ENCODE data around the gene ITPR2. TPM values are rescaled to one million over a fixed set of nuclear protein-coding genes. Genes with fewer than 3 reads are reported as not detected.
"Not testable (repeated sequence)": the region's sequence is repeated elsewhere in the genome, so short reads cannot be mapped to it uniquely, and the experiment has no call there.

Gene ITPR2
- total RNA-seq, 1 experiment from 2014 or later: 9.4 TPM

DNA sequence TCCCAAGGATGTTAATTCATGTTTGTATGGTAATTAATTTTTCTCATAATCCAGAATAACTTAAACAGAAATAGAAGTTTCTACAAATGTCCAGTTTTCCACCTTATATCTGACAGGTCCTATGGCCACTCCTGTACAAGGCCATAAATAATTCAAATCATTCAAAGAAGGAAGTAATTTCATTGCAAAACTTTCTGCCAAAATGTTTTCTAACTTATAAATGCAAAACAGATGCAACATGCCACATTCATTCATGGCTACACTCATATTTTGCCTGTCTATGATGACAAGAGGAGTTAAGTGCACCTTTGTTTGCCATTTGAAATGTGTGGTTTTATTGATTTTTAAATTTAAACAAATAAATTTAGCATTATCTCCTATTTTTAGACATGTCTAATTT, 34.4 kb downstream of the ITPR2 start:
- H3K4me3 ChIP-seq (ENCODE audit: insufficient read depth, low read depth, low read length): no peak overlapping the region
- H3K36me3 ChIP-seq (replicated peaks; ENCODE audit: control insufficient read depth, insufficient read depth, low read length): no peaks in the 10 kb centered on the region; the same call in none of the 2 replicates
- DNase-seq: no peak
- H3K27me3 ChIP-seq (ENCODE audit: control insufficient read depth, insufficient read depth, low read length): no peaks in the 10 kb centered on the region

DNA sequence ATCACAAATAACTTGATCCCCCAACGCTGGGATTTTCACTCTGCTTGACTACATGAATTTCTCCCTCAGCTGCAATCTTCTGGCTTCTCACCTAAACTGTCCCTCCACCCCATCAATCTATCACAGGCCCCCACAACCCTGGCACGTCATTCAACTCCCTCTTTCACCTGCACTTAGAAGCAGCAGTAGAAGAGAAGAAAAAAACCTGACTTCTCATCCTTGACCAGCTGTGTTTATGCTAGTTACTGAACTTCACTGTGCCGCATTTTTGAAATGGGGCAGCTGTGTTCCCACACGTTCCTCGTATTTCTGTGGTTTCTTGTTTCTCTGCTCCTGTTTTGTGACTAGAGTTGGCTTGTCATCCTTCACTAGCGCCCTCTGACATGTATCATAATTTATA, 35.0 kb downstream of the ITPR2 start:
- Histone ChIP-seq H3K4me3 (ENCODE audit: insufficient read depth, low read depth, low read length) (no peak overlapping the region), H3K27me3 (ENCODE audit: control insufficient read depth, insufficient read depth, low read length) (no peaks in the 10 kb centered on the region), H3K36me3 (replicated peaks; ENCODE audit: control insufficient read depth, insufficient read depth, low read length) (no peaks in the 10 kb centered on the region; the same call in none of the 2 replicates)
- DNase-seq: no peak

DNA sequence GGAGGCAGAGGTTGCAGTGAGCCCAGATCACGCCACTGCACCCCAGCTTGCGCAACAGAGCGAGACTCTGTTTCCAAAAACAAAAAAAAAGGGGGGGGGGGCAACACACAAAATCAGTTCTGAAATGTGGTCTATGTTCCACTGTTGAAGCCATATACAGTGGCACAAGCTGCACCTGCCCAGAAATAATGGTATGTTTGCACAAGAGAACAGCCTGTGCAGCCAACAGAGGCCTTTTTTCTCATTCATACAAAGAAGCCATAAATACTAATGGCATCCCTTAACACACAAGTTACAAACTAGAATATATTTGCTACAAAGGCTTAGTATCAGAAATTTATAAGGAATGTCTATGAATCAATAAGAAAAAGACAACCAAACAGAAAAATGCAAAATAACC, 37.1 kb downstream of the ITPR2 start:
- Histone ChIP-seq H3K36me3 (replicated peaks; ENCODE audit: control insufficient read depth, insufficient read depth, low read length) (no peaks in the 10 kb centered on the region; the same call in 1 of the 2 replicates), H3K27me3 (ENCODE audit: control insufficient read depth, insufficient read depth, low read length) (no peaks in the 10 kb centered on the region), H3K4me3 (ENCODE audit: insufficient read depth, low read depth, low read length) (no peak overlapping the region)
- DNase-seq: no peak

DNA sequence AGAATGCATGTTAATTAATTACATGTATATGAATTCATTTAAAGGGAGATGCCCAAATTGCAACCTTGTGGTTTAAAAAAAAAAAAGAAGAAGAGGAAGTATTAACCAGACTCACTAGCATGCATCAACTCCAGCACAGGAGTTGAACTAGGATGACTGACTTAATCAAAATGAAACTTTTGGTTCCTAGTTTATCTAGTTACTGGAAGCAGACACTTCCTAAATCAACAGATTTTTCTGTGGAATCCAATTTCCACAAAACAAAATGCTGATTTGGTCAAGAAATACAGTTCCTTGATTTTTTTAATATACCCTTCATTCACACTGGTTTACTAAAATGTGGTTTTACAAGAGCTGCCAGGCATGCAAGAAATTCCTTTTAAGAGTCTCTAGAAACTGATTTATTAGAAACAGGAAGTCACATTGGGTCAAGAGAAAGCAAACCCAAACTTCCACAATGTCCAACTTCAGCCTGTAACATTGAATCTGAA, 41.6 kb downstream of the ITPR2 start:
- no peaks in the 10 kb centered on the region for H3K27me3 ChIP-seq (ENCODE audit: control insufficient read depth, insufficient read depth, low read length)
- H3K4me3 ChIP-seq (ENCODE audit: insufficient read depth, low read depth, low read length): no peak overlapping the region
- peaks cover 3% of the 10 kb centered on the region for H3K36me3 ChIP-seq (replicated peaks; ENCODE audit: control insufficient read depth, insufficient read depth, low read length)
- no peak for DNase-seq

DNA sequence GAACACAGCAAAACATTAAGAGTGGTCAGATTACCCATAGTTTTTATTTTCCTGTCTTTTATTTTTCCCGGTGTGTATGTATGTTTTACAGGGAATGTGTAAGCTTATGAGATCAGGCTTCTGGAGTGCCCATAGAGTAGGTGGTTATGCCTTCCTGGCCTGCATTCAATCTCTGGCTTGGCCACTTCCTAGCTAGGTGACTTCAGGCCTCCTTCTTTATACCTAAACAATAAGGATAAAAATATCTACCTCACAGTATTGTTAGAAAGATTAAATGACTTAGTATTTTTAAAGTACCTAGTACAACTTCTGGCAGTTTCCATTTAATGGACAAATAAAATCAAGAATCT, 42.4 kb downstream of the ITPR2 start:
- H3K27me3 ChIP-seq (ENCODE audit: control insufficient read depth, insufficient read depth, low read length): no peaks in the 10 kb centered on the region

DNA sequence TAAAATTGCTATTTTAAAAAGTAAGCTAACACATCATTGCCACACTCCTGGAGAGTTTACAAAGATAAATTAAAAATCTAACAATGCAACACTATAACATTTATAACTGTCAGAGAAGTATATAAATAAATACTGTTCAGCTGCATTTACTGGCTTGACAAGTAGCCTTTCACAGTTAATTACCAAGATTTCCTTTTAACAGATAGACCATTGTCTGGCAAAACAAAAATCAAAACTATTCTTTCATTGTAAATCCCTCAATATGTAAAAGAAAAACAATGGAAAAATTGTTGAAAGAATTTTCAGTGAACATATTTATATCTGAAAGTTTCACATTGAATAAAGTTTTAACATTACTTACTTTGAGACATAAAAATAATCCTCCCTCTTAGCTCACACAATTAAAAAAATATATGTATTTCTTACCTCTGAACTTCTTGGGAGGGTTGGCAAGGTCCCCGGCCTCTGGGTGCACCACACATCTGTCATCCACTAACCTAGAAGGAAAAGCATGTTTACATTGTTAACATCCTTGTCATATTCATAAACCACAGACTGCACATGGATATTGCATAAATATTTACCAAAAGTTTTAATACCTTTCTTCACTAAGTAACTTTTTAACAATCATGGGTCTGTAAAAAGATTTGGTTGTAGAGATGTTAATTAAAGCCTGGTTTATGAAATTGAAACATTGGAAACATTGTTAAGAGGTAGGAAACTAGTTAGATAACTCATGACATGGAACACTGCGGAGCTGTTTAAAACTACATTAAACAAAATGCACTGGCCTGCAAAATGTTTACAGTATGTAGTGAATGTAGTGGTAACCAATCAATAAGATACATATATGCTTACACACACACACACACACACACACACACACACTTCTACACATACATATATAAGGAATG, 43.0 kb downstream of the ITPR2 start:
- H3K4me3 ChIP-seq (ENCODE audit: insufficient read depth, low read depth, low read length): no peak overlapping the region
- peaks cover 3% of the 10 kb centered on the region for H3K36me3 ChIP-seq (replicated peaks; ENCODE audit: control insufficient read depth, insufficient read depth, low read length)
- no peak for DNase-seq
- H3K27me3 ChIP-seq (ENCODE audit: control insufficient read depth, insufficient read depth, low read length): no peaks in the 10 kb centered on the region

More for the DNA sequence above, 42.4 kb downstream of the ITPR2 start:
- Histone ChIP-seq H3K36me3 (replicated peaks; ENCODE audit: control insufficient read depth, insufficient read depth, low read length) (peaks cover 3% of the 10 kb centered on the region), H3K4me3 (ENCODE audit: insufficient read depth, low read depth, low read length) (no peak overlapping the region)
- no peak for DNase-seq

DNA sequence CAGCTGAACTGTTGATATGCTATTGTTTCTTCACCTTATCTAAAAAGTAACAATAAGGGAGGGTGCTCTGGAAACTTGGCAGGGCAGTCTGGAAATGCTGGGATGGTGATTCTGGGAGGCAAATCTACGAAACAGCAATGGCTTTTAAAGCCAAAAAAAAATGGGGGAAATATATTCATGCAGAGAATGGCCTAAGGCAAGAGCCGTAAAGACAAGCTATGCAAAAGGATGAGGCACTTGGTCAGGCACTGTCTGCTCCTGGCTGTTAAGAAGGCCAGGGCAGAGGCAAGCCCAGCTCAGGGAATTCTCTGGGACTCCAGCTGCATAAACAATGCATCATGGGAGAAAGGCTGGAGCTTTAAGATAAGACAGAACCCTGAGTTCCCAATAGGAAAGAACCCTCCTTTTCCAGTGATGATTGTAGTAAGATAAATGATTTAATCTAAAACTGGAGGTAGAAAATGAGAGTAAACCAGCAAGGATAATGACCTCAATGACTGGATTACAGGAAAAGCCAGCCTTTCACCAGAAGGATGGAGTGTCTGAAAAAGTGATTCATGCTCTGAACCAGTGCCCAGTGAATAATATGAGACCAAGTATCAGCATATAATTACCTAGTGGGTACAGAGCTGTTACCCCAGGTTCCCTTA, 46.0 kb downstream of the ITPR2 start:
- Histone ChIP-seq H3K36me3 (replicated peaks; ENCODE audit: control insufficient read depth, insufficient read depth, low read length) (peaks cover 3% of the 10 kb centered on the region), H3K4me3 (ENCODE audit: insufficient read depth, low read depth, low read length) (no peak overlapping the region), H3K27me3 (ENCODE audit: control insufficient read depth, insufficient read depth, low read length) (no peaks in the 10 kb centered on the region)
- no peak for DNase-seq

DNA sequence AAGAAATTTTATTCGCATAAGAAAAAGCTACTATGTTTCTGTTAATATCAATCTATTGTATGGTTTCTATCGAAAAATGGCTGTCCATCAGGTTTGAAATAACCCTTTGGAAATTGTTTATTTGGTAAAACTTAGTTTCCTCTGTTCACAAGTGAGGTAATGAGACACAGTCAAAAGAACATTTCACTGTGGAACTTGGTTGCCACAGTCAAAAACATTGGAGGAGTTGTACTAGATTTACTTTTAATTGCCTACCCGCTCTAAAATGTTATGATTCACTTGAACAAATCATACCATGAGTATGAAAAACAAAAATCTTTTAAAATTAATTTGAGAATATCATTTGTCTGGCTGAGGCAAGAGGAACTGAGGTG, 46.5 kb downstream of the ITPR2 start:
- Histone ChIP-seq H3K4me3 (ENCODE audit: insufficient read depth, low read depth, low read length) (no peak overlapping the region), H3K27me3 (ENCODE audit: control insufficient read depth, insufficient read depth, low read length) (no peaks in the 10 kb centered on the region), H3K36me3 (replicated peaks; ENCODE audit: control insufficient read depth, insufficient read depth, low read length) (peaks cover 3% of the 10 kb centered on the region)
- no peak for DNase-seq

DNA sequence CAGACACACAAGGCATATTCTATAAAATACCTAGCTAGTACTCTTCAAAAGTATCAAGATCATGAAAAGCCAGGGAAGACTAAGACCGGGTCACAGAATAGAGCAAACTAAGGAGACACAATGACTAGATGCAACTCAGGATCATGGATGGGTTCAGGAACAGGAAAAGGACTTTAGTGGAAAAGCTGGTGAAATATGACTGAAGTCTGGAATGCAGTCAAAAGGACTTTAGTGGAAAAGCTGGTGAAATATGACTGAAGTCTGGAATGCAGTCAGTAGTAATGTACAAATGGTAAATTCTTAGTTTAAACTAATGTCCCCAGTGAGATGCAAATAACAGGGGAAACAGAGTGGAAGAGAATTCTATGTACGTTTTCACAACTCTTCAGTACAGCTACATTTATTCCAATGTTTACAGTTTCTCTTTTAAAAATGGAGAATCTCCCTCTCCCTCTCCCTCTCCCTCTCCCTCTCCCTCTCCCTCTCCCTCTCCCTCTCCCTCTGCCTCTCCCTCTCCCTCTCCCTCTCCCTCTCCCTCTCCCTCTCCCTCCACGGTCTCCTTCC, 49.1 kb downstream of the ITPR2 start:
- DNase-seq; H3K4me3 ChIP-seq (ENCODE audit: insufficient read depth, low read depth, low read length); H3K27me3 ChIP-seq (ENCODE audit: control insufficient read depth, insufficient read depth, low read length); H3K36me3 ChIP-seq (replicated peaks; ENCODE audit: control insufficient read depth, insufficient read depth, low read length): not testable (repeated sequence)

DNA sequence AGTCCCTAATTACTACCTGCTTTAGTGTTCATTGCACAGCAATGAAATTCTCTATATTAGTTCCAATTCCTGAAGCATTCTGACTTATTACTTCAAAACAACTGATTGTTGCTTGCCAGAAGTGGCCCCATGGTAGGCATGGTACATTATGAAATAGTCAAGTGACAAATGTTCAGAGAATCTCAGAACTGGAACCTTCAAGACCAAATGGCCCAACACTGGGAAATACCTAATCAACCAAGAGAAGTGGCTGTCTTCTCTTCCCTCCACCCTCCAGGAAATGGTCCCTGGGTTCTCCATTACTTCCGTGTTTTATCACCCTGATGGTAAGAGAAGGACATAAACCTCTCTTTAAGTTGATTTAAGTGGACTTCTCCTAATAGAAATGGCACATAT, 49.9 kb downstream of the ITPR2 start:
- Histone ChIP-seq H3K36me3 (replicated peaks; ENCODE audit: control insufficient read depth, insufficient read depth, low read length) (no peaks in the 10 kb centered on the region; the same call in 1 of the 2 replicates), H3K27me3 (ENCODE audit: control insufficient read depth, insufficient read depth, low read length) (no peaks in the 10 kb centered on the region), H3K4me3 (ENCODE audit: insufficient read depth, low read depth, low read length) (no peak overlapping the region)
- no peak for DNase-seq

DNA sequence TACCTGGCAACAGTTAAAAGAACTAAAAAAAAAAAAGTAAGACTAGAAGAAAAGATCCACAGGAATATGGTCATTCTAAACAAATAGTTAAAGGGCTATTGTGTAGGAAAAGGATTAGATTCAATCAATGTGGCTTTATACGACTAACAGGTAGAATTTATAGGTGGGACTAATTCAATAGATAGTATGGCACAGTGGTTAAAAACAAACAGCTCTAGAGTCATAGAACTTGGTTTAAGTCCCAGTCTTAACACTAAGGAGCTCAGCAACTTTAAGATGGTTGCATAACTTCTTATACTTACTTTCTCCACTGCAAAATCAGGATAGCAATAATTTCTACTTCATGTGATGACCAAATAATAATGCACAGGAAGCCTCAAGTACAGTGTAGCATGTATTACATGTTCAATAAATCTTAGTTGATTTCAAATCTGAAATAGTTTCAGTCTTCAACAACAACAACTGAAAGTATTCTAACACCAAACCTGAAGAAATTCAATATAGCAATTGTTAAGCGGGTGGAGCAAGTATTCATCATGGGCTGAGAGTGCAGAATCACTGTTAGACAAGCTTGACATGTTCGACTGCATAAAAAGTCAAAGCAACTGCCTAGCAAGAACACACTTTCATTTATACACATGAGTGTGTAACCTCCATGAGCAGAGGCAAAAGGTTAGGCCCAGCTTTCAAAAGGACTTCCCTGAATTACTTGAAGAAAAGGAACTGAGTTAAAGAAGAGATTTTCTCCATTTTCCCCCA, 50.4 kb downstream of the ITPR2 start:
- Histone ChIP-seq H3K36me3 (replicated peaks; ENCODE audit: control insufficient read depth, insufficient read depth, low read length) (no peaks in the 10 kb centered on the region; the same call in 1 of the 2 replicates), H3K27me3 (ENCODE audit: control insufficient read depth, insufficient read depth, low read length) (no peaks in the 10 kb centered on the region), H3K4me3 (ENCODE audit: insufficient read depth, low read depth, low read length) (no peak overlapping the region)
- no peak for DNase-seq

DNA sequence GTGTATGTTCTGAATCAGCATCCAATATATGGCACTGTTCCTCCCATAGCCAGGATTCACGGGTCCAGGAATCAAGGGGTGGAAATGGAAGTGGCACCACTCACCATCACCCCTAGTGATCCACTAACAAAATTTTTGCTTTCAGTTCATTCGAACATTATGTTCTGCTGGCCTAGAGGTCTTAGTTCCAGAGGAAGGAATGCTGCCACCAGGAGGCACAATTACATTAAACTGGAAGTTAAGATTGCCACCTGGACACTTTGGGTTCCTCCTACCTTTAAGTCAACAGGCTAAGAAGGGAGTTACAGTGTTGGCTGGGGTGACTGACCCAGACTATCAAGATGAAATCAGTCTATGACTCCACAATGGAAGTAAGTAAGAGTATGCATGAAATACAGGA, 52.3 kb downstream of the ITPR2 start:
- DNase-seq; H3K27me3 ChIP-seq (ENCODE audit: control insufficient read depth, insufficient read depth, low read length); H3K36me3 ChIP-seq (replicated peaks; ENCODE audit: control insufficient read depth, insufficient read depth, low read length); H3K4me3 ChIP-seq (ENCODE audit: insufficient read depth, low read depth, low read length): not testable (repeated sequence)

DNA sequence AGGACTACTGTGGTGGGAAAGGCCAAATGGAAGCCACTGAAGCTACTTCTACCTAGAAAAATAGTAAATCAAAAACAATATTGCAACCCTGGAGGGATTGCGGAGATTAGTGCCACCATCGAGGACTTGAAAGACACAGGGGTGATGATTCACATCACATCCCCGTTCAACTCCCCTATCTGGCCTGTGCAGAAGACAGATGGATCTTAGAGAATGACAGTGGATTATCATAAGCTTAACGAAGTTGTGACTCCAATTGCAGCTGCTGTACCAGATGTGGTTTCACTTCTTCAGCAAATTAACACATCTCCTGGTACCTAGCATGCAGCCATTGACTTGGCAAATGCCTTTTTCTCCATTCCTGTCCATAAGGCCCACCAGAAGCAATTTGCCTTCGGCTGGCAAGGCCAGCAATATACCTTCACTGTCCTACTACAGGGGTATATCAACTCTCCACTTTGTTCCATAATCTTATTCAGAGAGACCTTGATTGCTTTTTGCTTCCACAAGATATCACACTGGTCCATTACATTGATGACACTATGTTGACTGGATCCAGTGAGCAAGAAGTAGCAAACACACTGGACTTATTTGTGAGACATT, 54.7 kb downstream of the ITPR2 start:
- H3K36me3 ChIP-seq (replicated peaks; ENCODE audit: control insufficient read depth, insufficient read depth, low read length); DNase-seq; H3K4me3 ChIP-seq (ENCODE audit: insufficient read depth, low read depth, low read length); H3K27me3 ChIP-seq (ENCODE audit: control insufficient read depth, insufficient read depth, low read length): not testable (repeated sequence)

DNA sequence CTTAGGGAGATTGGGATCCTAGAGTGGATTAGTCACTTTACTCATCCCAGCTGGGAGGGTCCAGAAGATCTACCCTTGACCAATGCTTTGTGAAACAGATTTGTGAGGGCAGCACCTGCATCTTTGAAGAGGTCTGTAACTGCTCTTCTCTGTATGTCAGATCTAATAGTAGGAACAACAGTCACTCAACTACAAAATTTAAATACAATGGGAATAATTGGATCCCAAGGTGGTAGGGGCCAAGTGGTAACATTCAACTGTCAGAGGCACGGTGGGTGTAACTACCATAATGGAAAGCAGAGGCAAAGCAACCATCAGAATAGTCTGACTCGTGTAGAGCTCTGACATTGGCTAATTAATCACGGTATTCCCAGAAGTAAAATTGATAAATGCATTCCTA, 55.8 kb downstream of the ITPR2 start:
- Histone ChIP-seq H3K36me3 (replicated peaks; ENCODE audit: control insufficient read depth, insufficient read depth, low read length) (no peaks in the 10 kb centered on the region), H3K4me3 (ENCODE audit: insufficient read depth, low read depth, low read length) (no peak overlapping the region), H3K27me3 (ENCODE audit: control insufficient read depth, insufficient read depth, low read length) (no peaks in the 10 kb centered on the region)
- no peak for DNase-seq

All from H7 (cell line).